ENCODE results near the gene MSH6. TPM values are rescaled to one million over a fixed set of nuclear protein-coding genes. Genes with fewer than 3 reads are reported as not detected.

The MSH6 gene
- polyA plus RNA-seq, 4 donors = 2.0 to 41.5 (median 9.0) TPM

DNA sequence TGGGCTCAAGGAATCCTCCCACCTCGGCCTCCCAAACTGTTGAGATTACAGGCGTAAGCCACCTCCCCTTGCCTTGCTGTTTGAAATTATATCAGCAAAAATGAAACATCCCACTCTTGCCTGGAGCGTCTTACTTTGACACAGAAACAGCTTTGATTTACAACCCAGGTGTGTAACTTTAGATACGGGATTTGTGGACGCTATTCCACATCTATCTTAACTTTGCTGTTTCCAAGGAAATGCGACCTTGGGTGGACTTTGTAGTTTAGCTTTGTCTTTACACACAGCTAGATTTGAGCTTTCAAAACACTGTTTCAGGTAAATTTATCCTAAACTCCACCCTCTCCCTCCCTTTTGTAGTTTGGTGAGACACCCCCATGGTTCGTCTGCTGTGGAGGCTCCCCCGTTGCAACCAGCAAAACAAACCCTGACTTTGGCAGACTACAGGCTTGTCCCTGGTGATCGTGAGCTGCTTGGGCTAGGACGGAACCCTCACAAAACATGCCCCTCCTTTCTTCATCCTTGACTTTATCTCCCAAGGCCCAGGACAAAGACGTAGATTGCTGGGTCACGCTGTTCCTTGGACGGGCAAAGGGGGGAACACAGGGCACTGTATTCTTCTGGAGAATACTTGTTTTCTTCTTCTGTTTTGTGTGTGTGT lies 5.5 kb upstream of the MSH6 start:
- Histone ChIP-seq H3K4me3 (ENCODE audit: low read depth in 1 of 3, low read length in 3 of 3) (no peak overlapping the region), H3K27me3 (ENCODE audit: control insufficient read depth in 3 of 3, insufficient read depth in 3 of 3, low read length in 3 of 3) (no peaks in the 10 kb centered on the region), H3K27ac (ENCODE audit: low read depth in 1 of 3, low read length in 2 of 3) (peak overlapping the region in 1 of 3 donors; percentile 13), H3K4me1 (ENCODE audit: control insufficient read depth in 3 of 3, insufficient read depth in 2 of 3, low read depth in 1 of 3, low read length in 2 of 3) (peaks cover 0 to 12% (median 2%) of the 10 kb centered on the region in 3 donors), H3K9me3 (ENCODE audit: control insufficient read depth in 2 of 2, insufficient read depth in 1 of 2, low read depth in 1 of 2, low read length in 1 of 2) (no peaks in the 10 kb centered on the region), H3K36me3 (ENCODE audit: control insufficient read depth in 3 of 3, insufficient read depth in 2 of 3, low read depth in 1 of 3, low read length in 3 of 3) (no peaks in the 10 kb centered on the region)
- WGBS, 3 donors = 15 to 62% (median 39%) methylated on average over 13 of the region's 13 CpGs
- FAIRE-seq (no peak), DNase-seq (peak; percentile 10 to 61)

DNA sequence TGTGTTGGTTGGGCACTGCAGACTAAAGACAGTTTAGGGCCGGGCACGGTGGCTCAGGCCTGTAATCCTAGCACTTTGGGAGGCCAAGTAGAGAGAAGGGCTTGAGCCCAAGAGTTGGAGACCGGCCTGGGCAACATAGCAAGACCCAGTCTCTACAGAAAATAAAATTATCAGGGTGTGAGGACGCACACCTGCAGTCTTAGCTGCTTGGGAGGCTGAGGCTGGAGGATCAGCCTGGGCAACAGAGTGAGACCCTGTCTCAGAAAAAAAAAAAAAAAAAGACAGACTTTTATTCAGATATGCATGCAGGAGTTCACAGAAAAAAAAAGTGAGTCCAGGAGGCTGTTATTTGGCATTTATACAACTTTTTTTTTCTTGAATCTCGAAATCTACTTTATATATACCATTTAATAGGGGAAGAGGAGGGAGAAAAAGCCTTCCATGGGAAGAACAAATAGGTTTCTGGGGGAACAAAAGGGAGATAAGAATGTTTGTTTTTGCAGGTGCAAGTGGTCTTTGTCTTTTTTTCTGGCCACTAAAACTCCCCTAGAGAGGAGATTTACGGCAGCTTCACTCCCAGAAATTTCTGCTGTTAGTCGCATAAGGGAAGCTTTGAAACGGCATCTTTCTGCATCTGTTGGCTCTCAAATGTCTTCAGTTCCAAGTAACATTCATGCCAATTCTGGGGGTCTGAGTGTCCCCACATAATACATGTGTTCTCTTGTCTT lies 4.1 kb upstream of the MSH6 start:
- Histone ChIP-seq H3K27me3 (ENCODE audit: control insufficient read depth in 3 of 3, insufficient read depth in 3 of 3, low read length in 3 of 3) (no peaks in the 10 kb centered on the region), H3K4me1 (ENCODE audit: control insufficient read depth in 3 of 3, insufficient read depth in 2 of 3, low read depth in 1 of 3, low read length in 2 of 3) (peaks cover 0 to 12% (median 2%) of the 10 kb centered on the region in 3 donors), H3K27ac (ENCODE audit: low read depth in 1 of 3, low read length in 2 of 3) (no peak overlapping the region), H3K36me3 (ENCODE audit: control insufficient read depth in 3 of 3, insufficient read depth in 2 of 3, low read depth in 1 of 3, low read length in 3 of 3) (no peaks in the 10 kb centered on the region), H3K4me3 (ENCODE audit: low read depth in 1 of 3, low read length in 3 of 3) (no peak overlapping the region), H3K9me3 (ENCODE audit: control insufficient read depth in 2 of 2, insufficient read depth in 1 of 2, low read depth in 1 of 2, low read length in 1 of 2) (no peaks in the 10 kb centered on the region)
- FAIRE-seq (no peak), DNase-seq (no peak)
- 85 to 96% (median 92%) methylated on average over 8 of the region's 8 CpGs for WGBS, 3 donors

DNA sequence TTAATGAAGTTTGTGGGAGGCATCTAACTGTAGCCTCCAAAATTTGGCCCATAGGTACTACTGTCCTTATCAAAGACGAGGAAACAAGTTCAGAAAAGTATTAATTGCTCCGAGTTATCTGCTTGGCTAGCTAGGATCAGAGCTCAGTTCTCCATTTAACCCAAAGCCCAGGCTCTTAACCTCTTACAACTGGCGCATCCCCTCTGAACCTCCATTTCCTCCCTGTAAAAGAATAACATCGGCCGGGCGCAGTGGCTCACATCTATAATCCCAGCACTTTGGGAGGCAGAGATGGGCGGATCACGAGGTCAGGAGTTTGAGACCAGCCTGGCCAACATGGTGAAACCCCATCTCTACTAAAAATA lies 3.5 kb upstream of the MSH6 start:
- no peaks in the 10 kb centered on the region for H3K9me3 ChIP-seq (ENCODE audit: control insufficient read depth in 2 of 2, insufficient read depth in 1 of 2, low read depth in 1 of 2, low read length in 1 of 2)
- no peaks in the 10 kb centered on the region for H3K27me3 ChIP-seq (ENCODE audit: control insufficient read depth in 3 of 3, insufficient read depth in 3 of 3, low read length in 3 of 3)
- no peak overlapping the region for H3K4me3 ChIP-seq (ENCODE audit: low read depth in 1 of 3, low read length in 3 of 3)
- WGBS, 3 donors = 83 to 93% (median 86%) methylated on average over 8 of the region's 8 CpGs
- no peaks in the 10 kb centered on the region for H3K36me3 ChIP-seq (ENCODE audit: control insufficient read depth in 3 of 3, insufficient read depth in 2 of 3, low read depth in 1 of 3, low read length in 3 of 3)
- no peak for DNase-seq
- peaks cover 0 to 12% (median 5%) of the 10 kb centered on the region in 3 donors for H3K4me1 ChIP-seq (ENCODE audit: control insufficient read depth in 3 of 3, insufficient read depth in 2 of 3, low read depth in 1 of 3, low read length in 2 of 3)
- no peak for FAIRE-seq
- H3K27ac ChIP-seq (ENCODE audit: low read depth in 1 of 3, low read length in 2 of 3) = no peak overlapping the region

DNA sequence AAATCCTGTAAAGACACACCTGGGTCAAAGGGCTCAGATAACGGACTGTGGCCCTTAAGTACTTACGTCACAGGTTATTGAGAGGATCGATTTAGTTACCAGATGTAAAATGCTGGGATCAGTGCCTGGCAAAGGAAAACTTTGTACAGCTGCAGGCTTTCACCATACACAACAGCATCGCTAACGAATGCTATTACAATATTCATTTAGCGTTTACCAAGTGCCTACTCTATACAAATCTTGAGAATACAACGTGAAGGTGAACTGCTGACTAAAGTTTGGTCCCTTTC lies 619 bp upstream of the MSH6 start:
- DNase-seq (peak in 1 of 2 donors; percentile 82), FAIRE-seq (no peak)
- H3K9me3 ChIP-seq (ENCODE audit: control insufficient read depth in 2 of 2, insufficient read depth in 1 of 2, low read depth in 1 of 2, low read length in 1 of 2) = no peaks in the 10 kb centered on the region
- H3K36me3 ChIP-seq (ENCODE audit: control insufficient read depth in 3 of 3, insufficient read depth in 2 of 3, low read depth in 1 of 3, low read length in 3 of 3) = peaks cover 0 to 10% (median 0%) of the 10 kb centered on the region in 3 donors
- peak overlapping the region; percentile 69 to 92 (median 88) for H3K27ac ChIP-seq (ENCODE audit: low read depth in 1 of 3, low read length in 2 of 3)
- peak overlapping the region; percentile 33 to 64 (median 61) for H3K4me3 ChIP-seq (ENCODE audit: low read depth in 1 of 3, low read length in 3 of 3)
- H3K4me1 ChIP-seq (ENCODE audit: control insufficient read depth in 3 of 3, insufficient read depth in 2 of 3, low read depth in 1 of 3, low read length in 2 of 3) = peaks cover 0 to 12% (median 6%) of the 10 kb centered on the region in 3 donors
- 4 to 9% (median 9%) methylated on average over 7 of the region's 7 CpGs for WGBS, 3 donors
- no peaks in the 10 kb centered on the region for H3K27me3 ChIP-seq (ENCODE audit: control insufficient read depth in 3 of 3, insufficient read depth in 3 of 3, low read length in 3 of 3)

DNA sequence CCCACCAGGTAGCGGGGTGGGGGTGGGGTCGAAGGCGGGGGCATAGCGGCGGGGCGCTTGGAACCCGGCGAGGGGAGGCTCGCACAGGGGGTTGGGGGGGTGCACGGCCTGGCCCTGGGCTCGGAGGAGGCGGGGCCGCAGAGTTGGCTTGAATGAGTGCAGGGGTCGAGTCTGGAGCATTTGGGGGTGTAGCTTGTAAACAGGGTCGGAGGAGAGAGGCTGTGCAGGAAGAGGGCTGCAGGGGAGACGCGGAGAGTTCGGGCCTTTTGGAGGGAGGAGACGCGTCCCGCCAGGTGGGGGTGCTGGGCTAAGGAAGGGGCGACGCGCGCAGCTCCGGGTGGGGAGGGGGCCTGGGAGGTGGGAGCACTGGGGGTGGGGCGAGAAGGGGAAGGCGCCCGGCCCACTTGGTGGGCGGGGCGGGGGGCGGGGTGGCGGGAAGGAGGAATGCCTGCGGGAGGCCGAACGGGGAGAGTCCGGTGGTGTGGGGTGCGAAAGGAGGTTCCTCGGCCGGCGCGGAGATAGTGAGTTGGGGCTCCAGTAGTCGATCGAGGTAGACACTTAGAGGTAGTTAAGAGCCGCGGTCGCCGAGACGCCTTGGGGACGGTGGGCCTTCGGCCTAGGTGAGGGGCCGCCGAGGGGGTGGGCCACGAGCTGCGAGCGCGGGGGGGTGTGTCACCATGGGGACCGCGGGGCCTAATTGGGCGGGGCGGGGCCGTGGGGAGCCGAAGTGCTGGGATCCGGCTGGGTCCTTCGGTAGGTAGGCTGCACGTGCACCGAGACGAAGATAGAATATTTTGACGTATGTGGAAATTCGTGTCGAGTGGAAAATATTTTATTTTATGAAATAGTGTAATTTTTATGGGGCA lies 774 bp downstream of the MSH6 start:
- Histone ChIP-seq H3K4me3 (ENCODE audit: low read depth in 1 of 3, low read length in 3 of 3) (peak overlapping the region; percentile 61 to 90 (median 64)), H3K4me1 (ENCODE audit: control insufficient read depth in 3 of 3, insufficient read depth in 2 of 3, low read depth in 1 of 3, low read length in 2 of 3) (peaks cover 0 to 6% (median 6%) of the 10 kb centered on the region in 3 donors), H3K9me3 (ENCODE audit: control insufficient read depth in 2 of 2, insufficient read depth in 1 of 2, low read depth in 1 of 2, low read length in 1 of 2) (no peaks in the 10 kb centered on the region), H3K36me3 (ENCODE audit: control insufficient read depth in 3 of 3, insufficient read depth in 2 of 3, low read depth in 1 of 3, low read length in 3 of 3) (peaks cover 0 to 10% (median 0%) of the 10 kb centered on the region in 3 donors), H3K27me3 (ENCODE audit: control insufficient read depth in 3 of 3, insufficient read depth in 3 of 3, low read length in 3 of 3) (no peaks in the 10 kb centered on the region), H3K27ac (ENCODE audit: low read depth in 1 of 3, low read length in 2 of 3) (peak overlapping the region; percentile 28 to 96 (median 91))
- 0 to 1% (median 1%) methylated on average over 39 to 70 of the region's 71 CpGs for WGBS, 3 donors
- FAIRE-seq (no peak), DNase-seq (peak; percentile 40 to 75)

GRCh38 chr2:47784352-47784851 lies 1.5 kb downstream of the MSH6 start:
- WGBS, 3 donors = 23 to 29% (median 29%) methylated on average over 28 of the region's 28 CpGs
- peak overlapping the region in 2 of 3 donors; percentile 24 to 91 for H3K27ac ChIP-seq (ENCODE audit: low read depth in 1 of 3, low read length in 2 of 3)
- H3K9me3 ChIP-seq (ENCODE audit: control insufficient read depth in 2 of 2, insufficient read depth in 1 of 2, low read depth in 1 of 2, low read length in 1 of 2) = no peaks in the 10 kb centered on the region
- H3K27me3 ChIP-seq (ENCODE audit: control insufficient read depth in 3 of 3, insufficient read depth in 3 of 3, low read length in 3 of 3) = no peaks in the 10 kb centered on the region
- DNase-seq (peak in 1 of 2 donors; percentile 57), FAIRE-seq (no peak)
- H3K4me3 ChIP-seq (ENCODE audit: low read depth in 1 of 3, low read length in 3 of 3) = peak overlapping the region; percentile 61 to 90 (median 64)
- H3K36me3 ChIP-seq (ENCODE audit: control insufficient read depth in 3 of 3, insufficient read depth in 2 of 3, low read depth in 1 of 3, low read length in 3 of 3) = peaks cover 0 to 12% (median 0%) of the 10 kb centered on the region in 3 donors
- peaks cover 0 to 6% (median 6%) of the 10 kb centered on the region in 3 donors for H3K4me1 ChIP-seq (ENCODE audit: control insufficient read depth in 3 of 3, insufficient read depth in 2 of 3, low read depth in 1 of 3, low read length in 2 of 3)

- Histone ChIP-seq H3K27ac (ENCODE audit: low read depth in 1 of 3, low read length in 2 of 3) (no peak overlapping the region), H3K4me1 (ENCODE audit: control insufficient read depth in 3 of 3, insufficient read depth in 2 of 3, low read depth in 1 of 3, low read length in 2 of 3) (peaks cover 0 to 6% (median 6%) of the 10 kb centered on the region in 3 donors), H3K27me3 (ENCODE audit: control insufficient read depth in 3 of 3, insufficient read depth in 3 of 3, low read length in 3 of 3) (no peaks in the 10 kb centered on the region), H3K4me3 (ENCODE audit: low read depth in 1 of 3, low read length in 3 of 3) (no peak overlapping the region), H3K36me3 (ENCODE audit: control insufficient read depth in 3 of 3, insufficient read depth in 2 of 3, low read depth in 1 of 3, low read length in 3 of 3) (peaks cover 0 to 16% (median 0%) of the 10 kb centered on the region in 3 donors), H3K9me3 (ENCODE audit: control insufficient read depth in 2 of 2, insufficient read depth in 1 of 2, low read depth in 1 of 2, low read length in 1 of 2) (no peaks in the 10 kb centered on the region)
- FAIRE-seq (no peak), DNase-seq (no peak)
- 66 to 86% (median 82%) methylated on average over 7 of the region's 7 CpGs for WGBS, 3 donors
Observed at GRCh38 chr2:47785986-47786385, 3.0 kb downstream of the MSH6 start.

DNA sequence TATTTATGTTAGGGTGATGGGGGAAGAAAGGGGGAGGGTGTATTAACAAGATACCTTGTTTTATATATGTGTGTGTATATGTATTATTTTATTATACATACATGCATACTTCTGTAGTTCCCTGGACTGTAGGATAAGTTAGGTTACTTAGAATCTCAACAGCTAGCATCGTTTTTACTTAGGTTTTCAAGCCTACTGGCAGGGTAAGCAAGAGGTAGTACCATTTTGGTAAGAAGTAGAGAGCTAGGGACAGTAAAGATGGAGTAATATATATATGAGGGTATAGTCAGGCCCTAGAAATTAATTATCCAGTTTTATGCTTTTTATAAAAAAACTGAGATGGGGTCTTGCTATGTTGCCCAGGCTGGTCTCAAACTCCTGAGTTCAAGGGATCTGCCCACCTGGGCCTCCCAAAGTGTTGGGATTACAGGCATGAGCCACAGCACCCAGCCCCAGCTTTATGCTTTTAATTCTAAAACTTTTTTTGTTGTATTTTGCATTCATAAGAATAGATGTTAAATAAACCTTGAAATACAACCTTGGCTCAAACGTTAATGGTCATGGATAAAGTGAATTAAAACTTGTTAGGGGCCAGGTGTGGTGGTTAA lies 13.2 kb downstream of the MSH6 start:
- H3K4me3 ChIP-seq (ENCODE audit: low read depth in 1 of 3, low read length in 3 of 3) = no peak overlapping the region
- 76 to 85% (median 81%) methylated on average over 2 of the region's 2 CpGs for WGBS, 3 donors
- no peaks in the 10 kb centered on the region for H3K9me3 ChIP-seq (ENCODE audit: control insufficient read depth in 2 of 2, insufficient read depth in 1 of 2, low read depth in 1 of 2, low read length in 1 of 2)
- no peak for DNase-seq
- no peaks in the 10 kb centered on the region for H3K27me3 ChIP-seq (ENCODE audit: control insufficient read depth in 3 of 3, insufficient read depth in 3 of 3, low read length in 3 of 3)
- no peak overlapping the region for H3K27ac ChIP-seq (ENCODE audit: low read depth in 1 of 3, low read length in 2 of 3)
- FAIRE-seq = no peak
- peaks cover 9 to 46% (median 19%) of the 10 kb centered on the region in 3 donors for H3K36me3 ChIP-seq (ENCODE audit: control insufficient read depth in 3 of 3, insufficient read depth in 2 of 3, low read depth in 1 of 3, low read length in 3 of 3)
- H3K4me1 ChIP-seq (ENCODE audit: control insufficient read depth in 3 of 3, insufficient read depth in 2 of 3, low read depth in 1 of 3, low read length in 2 of 3) = no peaks in the 10 kb centered on the region
